Mesenchymal stem cell (in vitro differentiated cells and primary cell): ENCODE results near the gene MED27.

ENCODE experiments used
- DNase-seq: peaks from one replicate; pipeline ENCODE4 v3.0.0-alpha.2; 2013
- H2AFZ ChIP-seq: one replicate; pipeline ENCODE4 v1.6.1; 2013; ENCODE audit warnings: low read depth, mild to moderate bottlenecking, control low read depth, inconsistent platforms, low read length, moderate library complexity
- H2AK5ac ChIP-seq: 2 replicates; pipeline ENCODE4 v1.6.1; 2013; ENCODE audit warnings: low read length, moderate library complexity, mild to moderate bottlenecking, inconsistent platforms; ENCODE audit not compliant: severe bottlenecking
- H2BK120ac ChIP-seq: one replicate; pipeline ENCODE4 v1.6.1; 2013; ENCODE audit warnings: low read depth, mild to moderate bottlenecking, inconsistent platforms, low read length, moderate library complexity
- H2BK12ac ChIP-seq, 2 experiments: one replicate each; pipeline ENCODE4 v1.6.1; 2013; ENCODE audit warnings: inconsistent platforms in 2 of 2, low read length in 2 of 2, mild to moderate bottlenecking in 2 of 2, moderate library complexity in 2 of 2, control low read depth in 1 of 2
- H2BK15ac ChIP-seq: one replicate; pipeline ENCODE4 v1.6.1; 2013; ENCODE audit warnings: mild to moderate bottlenecking, low read depth, inconsistent platforms; ENCODE audit not compliant: poor library complexity, severe bottlenecking
- H2BK5ac ChIP-seq: 2 replicates; pipeline ENCODE4 v1.6.1; 2013; ENCODE audit warnings: low read depth, mild to moderate bottlenecking, low read length, control low read depth, inconsistent platforms; ENCODE audit not compliant: poor library complexity, severe bottlenecking
- H3K14ac ChIP-seq, 2 experiments: one replicate each; pipeline ENCODE4 v1.6.1; 2013; ENCODE audit warnings: inconsistent platforms in 2 of 2, low read length in 2 of 2, control low read depth in 1 of 2, mild to moderate bottlenecking in 1 of 2, moderate library complexity in 1 of 2
- H3K18ac ChIP-seq, 2 experiments: one replicate each; pipeline ENCODE4 v1.6.1; 2013; ENCODE audit warnings: inconsistent platforms in 2 of 2, low read length in 2 of 2, control low read depth in 1 of 2, low read depth in 1 of 2, mild to moderate bottlenecking in 1 of 2
- H3K23ac ChIP-seq, 2 experiments: one replicate each; pipeline ENCODE4 v1.6.1; 2013; ENCODE audit warnings: inconsistent platforms in 2 of 2, low read length in 2 of 2, mild to moderate bottlenecking in 2 of 2, moderate library complexity in 2 of 2, control low read depth in 1 of 2
- H3K27ac ChIP-seq: 2 replicates; pipeline ENCODE4 v1.5.1; 2013; ENCODE audit warnings: mild to moderate bottlenecking, moderate library complexity, low read length, control low read depth, inconsistent platforms; ENCODE audit not compliant: poor library complexity, severe bottlenecking
- H3K27me3 ChIP-seq, 2 experiments: 2 replicates each; pipeline versions ENCODE4 v1.6.1 to v1.7.0; 2013; ENCODE audit warnings: low read length in 2 of 2, mild to moderate bottlenecking in 2 of 2, moderate library complexity in 2 of 2, control low read depth in 1 of 2, inconsistent platforms in 1 of 2; ENCODE audit not compliant: control insufficient read depth in 1 of 2, insufficient read depth in 1 of 2
- H3K36me3 ChIP-seq, 2 experiments: 2 replicates each; pipeline versions ENCODE4 v1.6.1 to v1.7.0; 2013; ENCODE audit warnings: low read length in 2 of 2, control low read depth in 1 of 2, inconsistent platforms in 1 of 2, low read depth in 1 of 2, mild to moderate bottlenecking in 1 of 2; ENCODE audit not compliant: insufficient read depth in 2 of 2, control insufficient read depth in 1 of 2
- H3K4ac ChIP-seq, 2 experiments: one replicate each; pipeline ENCODE4 v1.6.1; 2013; ENCODE audit warnings: inconsistent platforms in 2 of 2, low read length in 2 of 2, mild to moderate bottlenecking in 2 of 2, moderate library complexity in 2 of 2, control low read depth in 1 of 2, low read depth in 1 of 2
- H3K4me1 ChIP-seq: 2 replicates; pipeline ENCODE4 v1.6.1; 2013; ENCODE audit warnings: low read depth, low read length, control low read depth; ENCODE audit not compliant: control insufficient read depth, insufficient read depth
- H3K4me2 ChIP-seq: 2 replicates; pipeline ENCODE4 v1.6.1; 2013; ENCODE audit warnings: low read length, mild to moderate bottlenecking, inconsistent platforms; ENCODE audit not compliant: poor library complexity, severe bottlenecking
- H3K4me3 ChIP-seq, 2 experiments: 2 replicates each; pipeline versions ENCODE4 v1.5.1 to v1.7.0; 2013; ENCODE audit warnings: low read length in 2 of 2, mild to moderate bottlenecking in 2 of 2, control low read depth in 1 of 2, low read depth in 1 of 2; ENCODE audit not compliant: insufficient read depth in 1 of 2
- H3K79me1 ChIP-seq: replicated peaks from 2 replicates; pipeline ENCODE4 v1.6.1; 2013; ENCODE audit warnings: mild to moderate bottlenecking, control low read depth, low read length, inconsistent platforms; ENCODE audit not compliant: poor library complexity, severe bottlenecking
- H3K9ac ChIP-seq: 2 replicates; pipeline ENCODE4 v1.7.0; 2013; ENCODE audit warnings: mild to moderate bottlenecking, low read length, moderate library complexity
- H3K9me3 ChIP-seq: 2 replicates; pipeline ENCODE4 v1.7.0; 2013; ENCODE audit warnings: mild to moderate bottlenecking, low read length; ENCODE audit not compliant: control insufficient read depth
- H4K8ac ChIP-seq: one replicate; pipeline ENCODE4 v1.6.1; 2013; ENCODE audit warnings: inconsistent platforms, mild to moderate bottlenecking, low read length, moderate library complexity
- H4K91ac ChIP-seq: one replicate; pipeline ENCODE4 v1.6.1; 2013; ENCODE audit warnings: mild to moderate bottlenecking, low read length, inconsistent platforms
- WGBS: methylation state at CpG from one replicate; pipeline ENCODE4 v1.1.7; 2013; ENCODE audit warnings: mixed read lengths; 5-methylcytosine and 5-hydroxymethylcytosine counted together

The MED27 gene

GRCh38 chr9:132077881-132078698 lies 1.6 kb downstream of the MED27 start:
- WGBS: 84% methylated on average over 9 of the region's 10 CpGs

GRCh38 chr9:132075853-132076252 lies 3.8 kb downstream of the MED27 start:
- Histone ChIP-seq H3K36me3 (peaks cover 17 to 47% of the 10 kb centered on the region in 2 experiments), H3K4me3 (no peak overlapping the region), H4K91ac (no peak overlapping the region), H4K8ac (no peak overlapping the region), H3K14ac (no peak overlapping the region), H3K23ac (no peak overlapping the region), H2AK5ac (no peak overlapping the region), H2BK5ac (no peak overlapping the region), H2BK15ac (no peak overlapping the region), H3K27ac (no peak overlapping the region), H3K9me3 (no peaks in the 10 kb centered on the region), H3K4me1 (peaks cover 11% of the 10 kb centered on the region), H3K4ac (no peak overlapping the region), H2BK12ac (no peak overlapping the region), H3K4me2 (no peak overlapping the region), H3K9ac (no peak overlapping the region), H2AFZ (no peak overlapping the region), H3K79me1 (peaks cover 35% of the 10 kb centered on the region), H3K18ac (no peak overlapping the region), H2BK120ac (no peak overlapping the region), H3K27me3 (no peaks in the 10 kb centered on the region)
- 94% methylated on average over 2 of the region's 2 CpGs for WGBS
- DNase-seq: no peak

More at GRCh38 chr9:132077881-132078698, 1.6 kb downstream of the MED27 start:
- no peak overlapping the region for H2AFZ ChIP-seq
- no peak overlapping the region for H3K23ac ChIP-seq
- H3K36me3 ChIP-seq: peaks cover 4 to 31% of the 10 kb centered on the region in 2 experiments
- H3K9me3 ChIP-seq: no peaks in the 10 kb centered on the region
- H3K4me2 ChIP-seq: peak overlapping the region; percentile 64
- no peak overlapping the region for H4K91ac ChIP-seq
- no peak overlapping the region for H2BK120ac ChIP-seq
- peak; percentile 13 for DNase-seq
- H2BK15ac ChIP-seq: no peak overlapping the region
- H2BK12ac ChIP-seq: no peak overlapping the region
- no peak overlapping the region for H3K27ac ChIP-seq
- H3K14ac ChIP-seq: no peak overlapping the region
- H3K79me1 ChIP-seq: peaks cover 24% of the 10 kb centered on the region
- H3K18ac ChIP-seq: no peak overlapping the region
- no peak overlapping the region for H2AK5ac ChIP-seq
- no peak overlapping the region for H3K4ac ChIP-seq
- no peak overlapping the region for H2BK5ac ChIP-seq
- H3K27me3 ChIP-seq: no peaks in the 10 kb centered on the region
- H3K4me1 ChIP-seq: peaks cover 5% of the 10 kb centered on the region
- H3K9ac ChIP-seq: peak overlapping the region; percentile 96
- peak overlapping the region in 1 of 2 experiments; percentile 91 for H3K4me3 ChIP-seq
- H4K8ac ChIP-seq: no peak overlapping the region

- Histone ChIP-seq H3K4me2 (no peak overlapping the region), H2BK12ac (no peak overlapping the region), H4K8ac (no peak overlapping the region), H2AFZ (no peak overlapping the region), H2BK120ac (no peak overlapping the region), H3K4ac (no peak overlapping the region), H3K27me3 (no peaks in the 10 kb centered on the region), H3K14ac (no peak overlapping the region), H3K36me3 (peaks cover 17 to 47% of the 10 kb centered on the region in 2 experiments), H4K91ac (no peak overlapping the region), H3K4me3 (no peak overlapping the region), H2BK5ac (no peak overlapping the region), H3K9ac (no peak overlapping the region), H3K9me3 (no peaks in the 10 kb centered on the region), H3K27ac (no peak overlapping the region), H2BK15ac (no peak overlapping the region), H3K18ac (no peak overlapping the region), H3K4me1 (peaks cover 13% of the 10 kb centered on the region), H3K23ac (no peak overlapping the region), H2AK5ac (no peak overlapping the region), H3K79me1 (peaks cover 38% of the 10 kb centered on the region)
- 100% methylated on average over 2 of the region's 2 CpGs for WGBS
- DNase-seq: no peak
These were observed 4.9 kb downstream of the MED27 start for GRCh38 chr9:132074736-132075135.

- WGBS: 98% methylated on average over 16 of the region's 16 CpGs
- no peak overlapping the region for H3K23ac ChIP-seq
- peaks cover 26 to 54% of the 10 kb centered on the region in 2 experiments for H3K36me3 ChIP-seq
- no peak overlapping the region for H2BK12ac ChIP-seq
- H3K27me3 ChIP-seq: no peaks in the 10 kb centered on the region
- H2BK15ac ChIP-seq: no peak overlapping the region
- no peak overlapping the region for H2BK120ac ChIP-seq
- H3K9ac ChIP-seq: no peak overlapping the region
- H2AFZ ChIP-seq: no peak overlapping the region
- peaks cover 13% of the 10 kb centered on the region for H3K4me1 ChIP-seq
- no peaks in the 10 kb centered on the region for H3K9me3 ChIP-seq
- H3K14ac ChIP-seq: no peak overlapping the region
- no peak overlapping the region for H3K4ac ChIP-seq
- H3K18ac ChIP-seq: no peak overlapping the region
- H4K8ac ChIP-seq: no peak overlapping the region
- H3K4me3 ChIP-seq: no peak overlapping the region
- no peak for DNase-seq
- H4K91ac ChIP-seq: peak overlapping the region; percentile 19
- H2AK5ac ChIP-seq: no peak overlapping the region
- peaks cover 45% of the 10 kb centered on the region for H3K79me1 ChIP-seq
- H3K4me2 ChIP-seq: no peak overlapping the region
- no peak overlapping the region for H3K27ac ChIP-seq
- no peak overlapping the region for H2BK5ac ChIP-seq
These were observed 7.7 kb downstream of the MED27 start for GRCh38 chr9:132071847-132072507.
